ENCODE data around the gene ORMDL1.

DNA sequence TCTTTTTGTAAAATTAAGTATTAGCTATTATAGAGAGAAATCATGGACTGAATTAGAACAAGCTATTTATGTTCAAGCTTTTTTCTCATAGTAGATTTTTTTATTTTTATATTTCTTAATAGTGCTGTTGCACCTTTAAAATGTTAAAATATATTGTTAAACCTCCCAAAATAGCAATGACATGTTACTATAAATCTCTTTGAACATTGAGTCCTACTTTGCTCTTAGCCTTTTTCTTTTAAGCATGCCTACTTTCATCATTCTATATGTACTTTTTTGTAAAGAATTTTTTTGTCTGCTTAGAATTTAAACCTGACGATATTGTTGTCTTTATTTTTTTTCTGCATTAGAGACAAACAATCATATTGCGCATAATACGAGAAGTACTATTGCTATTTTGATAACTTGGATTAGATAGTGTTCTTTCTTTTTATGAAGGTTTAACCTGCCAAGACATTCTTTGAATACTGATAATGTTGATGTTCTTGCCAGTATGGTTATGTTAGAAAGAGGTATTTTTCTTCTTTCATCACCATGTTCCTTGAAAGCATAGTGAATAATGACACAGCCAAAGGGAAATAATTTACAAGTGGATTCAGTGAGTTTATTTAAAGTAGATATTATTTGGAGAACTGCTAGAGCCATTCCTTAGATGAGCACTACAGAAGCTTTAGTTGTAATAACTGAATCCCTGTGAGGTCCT, 40.7 kb upstream of the ORMDL1 start:
- TF ChIP-seq, protein P1, sequence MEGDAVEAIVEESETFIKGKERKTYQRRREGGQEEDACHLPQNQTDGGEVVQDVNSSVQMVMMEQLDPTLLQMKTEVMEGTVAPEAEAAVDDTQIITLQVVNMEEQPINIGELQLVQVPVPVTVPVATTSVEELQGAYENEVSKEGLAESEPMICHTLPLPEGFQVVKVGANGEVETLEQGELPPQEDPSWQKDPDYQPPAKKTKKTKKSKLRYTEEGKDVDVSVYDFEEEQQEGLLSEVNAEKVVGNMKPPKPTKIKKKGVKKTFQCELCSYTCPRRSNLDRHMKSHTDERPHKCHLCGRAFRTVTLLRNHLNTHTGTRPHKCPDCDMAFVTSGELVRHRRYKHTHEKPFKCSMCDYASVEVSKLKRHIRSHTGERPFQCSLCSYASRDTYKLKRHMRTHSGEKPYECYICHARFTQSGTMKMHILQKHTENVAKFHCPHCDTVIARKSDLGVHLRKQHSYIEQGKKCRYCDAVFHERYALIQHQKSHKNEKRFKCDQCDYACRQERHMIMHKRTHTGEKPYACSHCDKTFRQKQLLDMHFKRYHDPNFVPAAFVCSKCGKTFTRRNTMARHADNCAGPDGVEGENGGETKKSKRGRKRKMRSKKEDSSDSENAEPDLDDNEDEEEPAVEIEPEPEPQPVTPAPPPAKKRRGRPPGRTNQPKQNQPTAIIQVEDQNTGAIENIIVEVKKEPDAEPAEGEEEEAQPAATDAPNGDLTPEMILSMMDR (IDR thresholded peaks at IDR 0.05; ENCODE audit: low read depth, low read length) = no peak
- no peak for TF ChIP-seq POLR2A (IDR thresholded peaks at IDR 0.05; ENCODE audit: extremely low read depth, insufficient read length)

Data from NB4 (cell line).